ENCODE data around the gene SLC35F4.
"Not testable (repeated sequence)": the region's sequence is repeated elsewhere in the genome, so short reads cannot be mapped to it uniquely, and the experiment has no call there.

SLC35F4 gene

DNA sequence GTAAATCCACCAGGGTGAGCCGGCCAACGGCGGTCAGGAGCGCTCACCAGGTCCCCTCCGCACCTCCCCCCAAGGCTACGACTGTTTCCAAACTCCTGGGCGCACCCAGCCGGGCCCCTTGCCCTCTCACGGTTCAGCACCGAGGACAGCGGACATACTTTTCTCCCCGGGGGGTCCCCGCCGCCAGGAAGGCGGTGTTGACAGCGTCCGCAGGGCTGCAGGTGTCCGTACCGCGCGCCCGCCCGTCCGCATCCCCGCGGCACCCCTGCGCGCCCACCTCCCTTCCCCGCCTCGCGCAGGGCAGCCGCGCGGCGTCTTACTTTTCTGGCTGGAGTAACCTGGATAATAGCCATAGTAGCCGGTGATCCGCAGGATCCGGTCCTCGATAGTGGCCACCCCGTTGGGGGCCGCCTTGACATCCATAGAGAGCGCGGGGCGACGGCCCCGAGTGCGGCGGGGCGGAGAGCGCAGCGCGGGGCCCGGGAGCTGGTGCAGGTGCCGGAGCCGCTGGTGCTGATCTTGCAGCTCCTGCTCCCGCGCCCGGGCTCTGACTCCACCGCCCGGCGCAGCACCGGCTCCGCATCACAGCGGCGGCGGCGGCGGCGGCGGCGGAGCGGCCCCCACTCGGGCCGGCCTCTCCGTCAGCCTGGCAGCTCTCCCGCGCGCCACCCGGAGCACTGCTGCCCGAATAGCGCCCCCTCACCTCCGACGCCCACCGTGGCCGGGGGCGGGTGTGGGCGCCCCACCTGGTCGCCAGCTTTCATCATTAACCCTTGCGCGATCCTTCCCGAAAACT, at the start of gene SLC35F4:
SLC35F4 (minus strand) TSS at position 690 of the 796 bp plus-strand sequence.
- no peak for DNase-seq (ENCODE audit: low spot score)

- no peak for DNase-seq (ENCODE audit: low spot score)
These were observed 43.7 kb upstream of the SLC35F4 start for GRCh38 chr14:57909626-57910025.

DNA sequence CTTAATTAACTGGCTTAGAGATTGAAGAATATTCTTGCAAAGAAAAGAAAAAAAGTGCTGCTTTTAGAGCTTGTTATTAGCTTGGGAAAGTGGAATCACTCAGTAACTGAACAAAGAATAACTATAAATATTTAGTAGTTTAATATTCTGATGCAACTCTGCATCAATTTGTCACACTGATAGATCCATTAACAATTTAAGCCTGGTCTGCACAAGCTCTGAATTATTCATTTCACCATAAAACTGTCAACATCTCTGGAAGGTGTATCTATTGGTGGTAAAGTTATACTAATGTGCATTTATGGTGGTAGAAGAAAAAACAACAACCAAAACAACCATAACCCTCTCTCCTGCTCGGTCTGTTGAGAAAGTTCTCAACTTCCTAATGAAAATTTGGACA, 38.1 kb upstream of the SLC35F4 start:
- DNase-seq (ENCODE audit: low spot score), result no peak

- no peak for DNase-seq (ENCODE audit: low spot score)
These were observed 33.1 kb upstream of the SLC35F4 start for GRCh38 chr14:57898837-57899572.

- no peak for DNase-seq (ENCODE audit: low spot score)
These were observed 31.4 kb upstream of the SLC35F4 start for GRCh38 chr14:57897144-57897748.

DNA sequence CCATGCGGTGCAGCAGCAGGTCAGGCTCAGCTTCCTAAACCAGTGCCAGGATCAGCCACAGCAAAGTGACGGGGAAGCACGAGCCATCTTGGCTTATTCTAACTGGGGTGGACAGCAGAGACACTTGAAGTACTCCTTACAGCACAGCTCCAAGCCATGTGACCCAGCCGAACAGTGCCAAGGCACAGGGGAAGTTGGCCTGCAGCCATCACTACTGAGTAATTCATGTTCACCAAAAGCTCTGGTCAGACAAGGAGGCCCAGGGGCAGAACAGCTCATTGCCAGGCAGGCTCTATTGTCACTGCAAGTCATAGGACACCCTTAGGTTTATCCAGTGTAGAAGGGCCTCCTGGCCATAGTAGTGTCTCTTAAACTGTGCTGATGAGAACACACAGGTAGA, 23.4 kb upstream of the SLC35F4 start:
- no peak for DNase-seq (ENCODE audit: low spot score)

GRCh38 chr14:57884175-57884574, 18.3 kb upstream of the SLC35F4 start:
- no peak for DNase-seq (ENCODE audit: low spot score)

- DNase-seq (ENCODE audit: low spot score), result no peak
These were observed 17.2 kb upstream of the SLC35F4 start for GRCh38 chr14:57883061-57883460.

DNA sequence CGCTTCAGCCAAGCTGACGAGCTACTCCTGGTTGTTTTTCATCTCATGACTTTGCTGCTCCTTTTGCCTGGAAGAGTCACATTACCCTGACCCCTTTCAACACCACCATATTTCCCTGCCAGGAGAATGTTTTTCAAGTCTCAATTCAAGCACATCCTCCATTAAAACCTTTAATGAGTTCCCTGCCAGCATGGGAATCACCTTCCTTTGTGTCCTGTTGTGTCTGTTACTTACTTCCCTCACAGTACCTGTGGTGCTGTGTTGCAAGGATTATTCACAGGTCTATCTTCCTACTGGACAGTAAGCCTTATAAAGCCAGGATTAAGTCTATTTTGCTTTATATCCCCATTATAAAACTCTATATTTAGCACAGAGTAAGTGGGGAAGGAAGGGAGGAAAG, 13.6 kb upstream of the SLC35F4 start:
- no peak for DNase-seq (ENCODE audit: low spot score)

DNA sequence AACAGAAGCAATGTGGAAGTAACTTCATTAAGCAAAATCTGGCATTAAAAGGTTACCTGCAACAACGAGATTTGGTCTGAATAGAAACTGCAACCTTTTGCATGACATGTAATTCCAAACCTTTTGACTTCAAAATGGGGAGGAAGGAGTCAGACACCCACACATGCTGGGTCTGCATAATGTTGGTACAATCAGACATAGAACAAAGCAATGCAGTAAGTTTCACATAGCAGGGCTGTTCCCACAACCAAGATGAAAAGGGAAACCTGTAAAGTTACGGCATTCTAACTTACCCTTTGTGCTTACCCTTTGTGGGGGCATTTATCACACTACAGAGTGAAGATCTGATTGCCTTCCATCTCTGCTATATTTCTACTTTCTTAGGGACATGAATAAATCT, 10.1 kb upstream of the SLC35F4 start:
- no peak for DNase-seq (ENCODE audit: low spot score)

DNA sequence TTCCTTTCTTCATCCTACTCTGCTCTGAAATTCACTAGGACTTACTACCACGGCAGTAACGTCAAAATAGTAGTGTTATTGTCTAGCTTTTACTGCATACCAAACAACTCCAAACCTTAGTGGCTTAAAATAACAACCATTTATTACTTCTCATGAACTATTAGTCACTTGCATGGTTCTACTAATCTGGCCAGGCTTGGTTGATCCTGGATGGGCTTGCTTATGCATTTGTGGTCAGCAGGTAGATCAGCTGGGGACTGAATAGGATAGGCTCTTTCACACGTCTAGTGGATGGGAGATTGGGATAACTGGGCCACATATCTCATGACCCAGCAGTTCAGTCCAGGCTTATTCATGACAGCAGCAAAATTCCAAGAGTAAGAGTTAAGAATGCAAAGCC, 9.4 kb upstream of the SLC35F4 start:
- no peak for DNase-seq (ENCODE audit: low spot score)

- DNase-seq (ENCODE audit: low spot score), result no peak
These were observed 5.7 kb upstream of the SLC35F4 start for GRCh38 chr14:57871459-57872080.

- DNase-seq (ENCODE audit: low spot score), result no peak
These were observed 5.0 kb upstream of the SLC35F4 start for GRCh38 chr14:57870686-57871457.

GRCh38 chr14:57869617-57870016, 3.7 kb upstream of the SLC35F4 start:
- no peak for DNase-seq (ENCODE audit: low spot score)

DNA sequence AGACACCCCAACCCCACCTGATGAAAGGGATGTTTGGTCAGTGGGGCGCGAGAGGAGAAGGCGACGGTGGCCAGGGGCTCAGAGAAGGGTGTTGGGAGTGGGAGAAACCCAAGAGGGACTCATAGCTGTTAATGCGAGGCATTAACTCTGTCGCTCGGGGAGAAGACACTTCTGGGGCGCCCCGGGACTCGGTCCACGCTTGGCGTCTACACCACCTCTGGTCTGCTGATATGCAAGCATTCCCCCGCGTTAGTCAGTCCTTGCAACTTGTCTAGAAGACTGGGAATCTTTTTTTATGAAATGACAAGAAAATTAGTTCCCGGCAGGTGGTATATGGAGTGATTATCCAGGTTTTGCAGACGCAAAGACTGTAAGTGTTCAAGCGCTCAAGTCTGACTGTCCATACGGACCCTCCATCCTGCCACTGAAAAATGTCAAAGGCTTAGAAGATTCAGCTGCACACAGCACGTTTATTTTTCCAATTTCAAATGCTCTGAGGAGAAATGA, 360 bp upstream of the SLC35F4 start:
- no peak for DNase-seq (ENCODE audit: low spot score)

DNA sequence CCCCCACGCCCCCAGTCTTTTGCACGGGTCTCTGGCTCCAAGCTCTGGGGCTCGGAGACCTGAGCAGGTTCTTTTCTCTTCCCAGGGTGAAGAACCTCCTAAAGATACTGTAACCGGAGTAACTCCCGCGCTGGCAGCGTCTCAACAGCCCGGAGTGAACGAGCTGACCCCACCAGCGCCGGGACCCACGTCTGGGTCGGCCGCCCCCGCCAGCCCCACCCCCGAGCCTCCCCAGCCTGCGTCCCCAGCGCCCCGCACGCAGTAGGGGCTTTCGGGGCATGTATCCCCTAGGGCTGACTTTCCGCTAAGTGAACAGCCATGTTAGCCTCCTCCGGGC, 858 bp downstream of the SLC35F4 start:
- DNase-seq (ENCODE audit: low spot score), result no peak

GRCh38 chr14:57864659-57865058, 1.2 kb downstream of the SLC35F4 start:
- DNase-seq (ENCODE audit: low spot score), result no peak

- DNase-seq (ENCODE audit: low spot score), result no peak
These were observed 2.4 kb downstream of the SLC35F4 start for GRCh38 chr14:57863471-57863870.

GRCh38 chr14:57855666-57856065, 10.2 kb downstream of the SLC35F4 start:
- not testable (repeated sequence) for DNase-seq (ENCODE audit: low spot score)

DNA sequence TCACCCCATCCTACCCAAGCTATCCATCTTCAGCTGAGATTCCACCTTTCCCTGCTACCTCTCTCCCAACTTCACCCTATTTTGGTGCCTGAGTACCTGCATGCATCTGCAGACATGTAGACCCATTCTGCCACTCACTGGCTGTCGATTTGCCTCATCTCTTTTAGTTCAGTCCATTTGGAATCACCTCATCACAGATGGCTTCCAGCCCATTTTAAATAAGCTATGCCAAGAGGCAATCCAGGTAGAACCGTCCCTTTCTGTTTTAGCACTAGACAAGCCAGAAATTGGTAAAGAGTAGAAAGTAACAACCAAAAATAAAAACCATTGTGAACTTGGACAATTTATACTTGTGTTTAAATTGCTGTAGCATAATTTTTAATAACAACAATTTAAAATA, 11.3 kb downstream of the SLC35F4 start:
- no peak for DNase-seq (ENCODE audit: low spot score)

DNA sequence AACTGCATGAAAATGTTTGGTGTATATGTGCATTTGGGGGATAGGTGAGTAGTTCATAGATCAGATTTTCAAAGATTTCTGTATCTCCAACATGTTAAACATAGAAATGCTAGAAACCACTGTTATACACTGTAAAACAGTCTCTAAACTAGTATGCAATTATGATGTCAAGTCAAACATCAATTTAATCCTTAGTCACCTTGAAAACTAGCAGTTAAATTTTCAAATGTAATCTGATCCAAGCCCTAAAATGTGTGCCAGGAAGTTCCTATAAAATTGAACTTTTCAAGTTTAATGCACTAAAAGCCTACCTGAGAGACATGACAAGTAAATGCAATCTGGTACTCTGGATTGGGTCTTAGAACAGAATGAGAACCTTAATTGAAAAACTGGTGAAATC, 14.5 kb downstream of the SLC35F4 start:
- DNase-seq (ENCODE audit: low spot score), result no peak

GRCh38 chr14:57848786-57849185, 17.1 kb downstream of the SLC35F4 start:
- no peak for DNase-seq (ENCODE audit: low spot score)

All from HuH-7.5 (cell line).